Neural progenitor cell (in vitro differentiated cells): Measurements from ENCODE around the gene ULBP2. TPM values are rescaled to one million over a fixed set of nuclear protein-coding genes. Genes with fewer than 3 reads are reported as not detected.
"Not testable (repeated sequence)": the region's sequence is repeated elsewhere in the genome, so short reads cannot be mapped to it uniquely, and the experiment has no call there.

Experiments used
- DNase-seq: peaks from one replicate; pipeline ENCODE4 v3.0.0-alpha.2; 2016; ENCODE audit warnings: low spot score
- H2AFZ ChIP-seq: fragments of 200-600 bp; sonication (generic); replicated peaks from 2 replicates; pipeline ENCODE4 v1.6.1; 2016; ENCODE audit warnings: antibody characterized with exemption
- H3F3A ChIP-seq: fragments of 200-600 bp; sonication (generic); 2 replicates; pipeline ENCODE4 v1.6.1; 2016; ENCODE audit warnings: antibody characterized with exemption, low read depth
- H3K27ac ChIP-seq: fragments of 200-600 bp; sonication (generic); 2 replicates; pipeline ENCODE4 v1.5.1; 2016; ENCODE audit warnings: mild to moderate bottlenecking
- H3K27me3 ChIP-seq: fragments of 200-600 bp; sonication (generic); 2 replicates; pipeline ENCODE4 v1.6.1; 2016; ENCODE audit warnings: mild to moderate bottlenecking, moderate library complexity
- H3K36me3 ChIP-seq: fragments of 200-600 bp; sonication (generic); 2 replicates; pipeline ENCODE4 v1.5.1; 2016
- H3K4me1 ChIP-seq: fragments of 200-600 bp; sonication (generic); 2 replicates; pipeline ENCODE4 v1.6.1; 2016; ENCODE audit warnings: mixed run types
- H3K4me2 ChIP-seq: fragments of 200-600 bp; sonication (generic); 2 replicates; pipeline ENCODE4 v1.6.1; 2016
- H3K4me3 ChIP-seq: fragments of 200-600 bp; sonication (generic); 2 replicates; pipeline ENCODE4 v1.5.1; 2016
- H3K79me2 ChIP-seq: fragments of 200-600 bp; sonication (generic); 2 replicates; pipeline ENCODE4 v1.6.1; 2016; ENCODE audit warnings: low read depth
- H3K9ac ChIP-seq: fragments of 200-600 bp; sonication (generic); 2 replicates; pipeline ENCODE4 v1.6.1; 2016
- H3K9me3 ChIP-seq: fragments of 200-600 bp; sonication (generic); 2 replicates; pipeline ENCODE4 v1.5.1; 2016; ENCODE audit warnings: low read depth
- H4K20me1 ChIP-seq: fragments of 200-600 bp; sonication (generic); 2 replicates; pipeline ENCODE4 v1.6.1; 2016; ENCODE audit warnings: low read depth
- H3K27ac Mint-ChIP-seq: 3 replicates; pipeline ENCODE4 v1.8.0; 2021; ENCODE audit warnings: mixed read lengths
- H3K27me3 Mint-ChIP-seq: 2 replicates; pipeline ENCODE4 v1.8.0; 2022; ENCODE audit warnings: low read depth, mild to moderate bottlenecking, inconsistent platforms, moderate library complexity, mixed read lengths; ENCODE audit not compliant: insufficient read depth
- H3K36me3 Mint-ChIP-seq: 3 replicates; pipeline ENCODE4 v1.8.0; 2021; ENCODE audit warnings: mixed read lengths
- H3K4me1 Mint-ChIP-seq: 3 replicates; pipeline ENCODE4 v1.8.0; 2021; ENCODE audit warnings: mixed read lengths
- H3K4me3 Mint-ChIP-seq: 3 replicates; pipeline ENCODE4 v1.8.0; 2021; ENCODE audit warnings: mild to moderate bottlenecking, moderate library complexity, mixed read lengths
- H3K9me3 Mint-ChIP-seq: 3 replicates; pipeline ENCODE4 v1.8.0; 2020; ENCODE audit warnings: mixed read lengths
- EZH2 ChIP-seq: fragments of 200-600 bp; sonication (generic); IDR thresholded peaks from 2 replicates; pipeline ENCODE4 v1.6.1; 2017; ENCODE audit warnings: antibody characterized with exemption, mild to moderate bottlenecking, moderate library complexity
- EZH2phosphoT487 ChIP-seq: fragments of 200-600 bp; sonication (generic); IDR thresholded peaks from 2 replicates; pipeline ENCODE4 v1.6.1; 2017; ENCODE audit warnings: antibody characterized with exemption
- total RNA-seq: library from RNA; depleted of rRNA; stranded (reverse); fragments of >200 nt; gene quantifications from 2 replicates; pipeline ENCODE4 v1.2.3, GENCODE V29; 2015; ENCODE audit warnings: low replicate concordance
- TF ChIP-seq, protein P1 (sequence below): fragments of 200-600 bp; sonication (generic); IDR thresholded peaks from 2 replicates; pipeline ENCODE4 v1.5.1; 2017; ENCODE audit warnings: antibody characterized with exemption, mild to moderate bottlenecking

The ULBP2 gene
- total RNA-seq, 1 donor from 2014 or later = not detected

DNA sequence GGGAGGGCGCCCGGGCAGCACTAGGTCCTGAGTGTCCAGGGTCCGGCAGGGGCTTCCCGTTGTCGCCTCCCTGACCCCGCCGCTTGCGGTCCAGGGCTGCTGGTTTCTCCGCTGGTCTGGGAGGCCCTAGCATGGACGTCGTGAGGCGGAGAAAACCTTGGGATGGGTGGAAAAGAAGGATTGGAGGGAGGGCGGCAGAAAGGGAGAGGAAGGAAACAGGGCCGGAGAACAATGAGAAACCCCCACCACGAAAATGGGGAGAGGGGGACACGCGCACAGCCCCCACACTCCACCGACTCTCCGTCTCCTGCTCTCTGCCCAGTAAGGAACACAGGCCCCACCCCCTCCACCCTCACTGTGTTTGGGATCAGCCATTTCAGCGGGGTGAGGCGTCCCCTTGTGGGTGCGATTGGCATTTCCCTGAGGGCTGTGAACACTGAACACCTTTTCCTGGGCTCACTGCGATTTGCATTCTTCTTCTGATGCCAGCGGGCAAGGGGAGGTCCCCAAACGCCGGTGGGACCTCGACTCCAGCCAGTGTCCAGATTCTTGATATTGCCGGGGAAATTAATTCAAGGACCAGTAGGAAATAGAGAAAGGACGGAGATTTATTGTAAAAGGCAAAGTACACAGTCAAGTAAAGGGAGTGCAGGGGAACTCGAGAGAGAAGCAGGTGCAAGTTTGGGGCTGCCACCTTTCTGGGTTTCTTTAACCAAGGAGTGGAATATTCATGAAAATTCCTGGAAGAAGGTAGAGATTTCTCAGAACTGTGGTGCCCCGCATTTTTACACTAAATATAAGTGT lies 15.6 kb upstream of the ULBP2 start:
- Histone ChIP-seq H3K9me3 (no peaks in the 10 kb centered on the region), H3F3A (peaks cover 4% of the 10 kb centered on the region), H3K4me3 (peak overlapping the region; percentile 47), H4K20me1 (peaks cover 16% of the 10 kb centered on the region), H3K79me2 (no peaks in the 10 kb centered on the region), H3K27me3 (peaks cover 100% of the 10 kb centered on the region), H3K36me3 (no peaks in the 10 kb centered on the region), H3K4me1 (peaks cover 5% of the 10 kb centered on the region), H3K9ac (no peak overlapping the region), H3K4me2 (peak overlapping the region; percentile 76), H2AFZ (peak overlapping the region; percentile 70), H3K27ac (no peak overlapping the region)
- DNase-seq = peak; percentile 89
- Mint-ChIP-seq H3K9me3 (peaks cover 9% of the 10 kb centered on the region), H3K4me1 (peaks cover 11% of the 10 kb centered on the region), H3K36me3 (no peaks in the 10 kb centered on the region), H3K27me3 (peaks cover 70% of the 10 kb centered on the region), H3K27ac (no peak overlapping the region), H3K4me3 (peak overlapping the region; percentile 86)
- TF ChIP-seq EZH2 (peak; percentile 28), EZH2phosphoT487 (peak; percentile 23)
- TF ChIP-seq, protein P1, sequence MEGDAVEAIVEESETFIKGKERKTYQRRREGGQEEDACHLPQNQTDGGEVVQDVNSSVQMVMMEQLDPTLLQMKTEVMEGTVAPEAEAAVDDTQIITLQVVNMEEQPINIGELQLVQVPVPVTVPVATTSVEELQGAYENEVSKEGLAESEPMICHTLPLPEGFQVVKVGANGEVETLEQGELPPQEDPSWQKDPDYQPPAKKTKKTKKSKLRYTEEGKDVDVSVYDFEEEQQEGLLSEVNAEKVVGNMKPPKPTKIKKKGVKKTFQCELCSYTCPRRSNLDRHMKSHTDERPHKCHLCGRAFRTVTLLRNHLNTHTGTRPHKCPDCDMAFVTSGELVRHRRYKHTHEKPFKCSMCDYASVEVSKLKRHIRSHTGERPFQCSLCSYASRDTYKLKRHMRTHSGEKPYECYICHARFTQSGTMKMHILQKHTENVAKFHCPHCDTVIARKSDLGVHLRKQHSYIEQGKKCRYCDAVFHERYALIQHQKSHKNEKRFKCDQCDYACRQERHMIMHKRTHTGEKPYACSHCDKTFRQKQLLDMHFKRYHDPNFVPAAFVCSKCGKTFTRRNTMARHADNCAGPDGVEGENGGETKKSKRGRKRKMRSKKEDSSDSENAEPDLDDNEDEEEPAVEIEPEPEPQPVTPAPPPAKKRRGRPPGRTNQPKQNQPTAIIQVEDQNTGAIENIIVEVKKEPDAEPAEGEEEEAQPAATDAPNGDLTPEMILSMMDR = peak; percentile 88

DNA sequence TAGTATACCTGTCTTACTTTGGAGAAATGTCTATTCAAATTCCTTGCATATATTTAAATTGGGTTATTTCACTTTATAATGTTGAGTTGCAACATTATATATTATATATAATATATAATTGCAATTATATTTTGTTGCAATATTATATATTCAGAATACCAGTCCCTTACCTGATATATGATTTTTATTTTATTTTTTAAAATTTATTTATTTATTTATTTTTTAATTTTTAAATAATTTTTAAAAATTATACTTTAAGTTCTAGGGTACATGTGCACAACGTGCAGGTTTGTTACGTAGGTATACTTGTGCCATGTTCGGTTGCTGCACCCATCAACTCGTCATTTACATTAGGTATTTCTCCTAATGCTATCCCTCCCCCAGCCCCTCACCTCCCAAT lies 14.8 kb upstream of the ULBP2 start:
- Histone ChIP-seq H4K20me1 (peaks cover 16% of the 10 kb centered on the region), H3K27me3 (peaks cover 100% of the 10 kb centered on the region)
- H3K9me3 Mint-ChIP-seq = not testable (repeated sequence)

DNA sequence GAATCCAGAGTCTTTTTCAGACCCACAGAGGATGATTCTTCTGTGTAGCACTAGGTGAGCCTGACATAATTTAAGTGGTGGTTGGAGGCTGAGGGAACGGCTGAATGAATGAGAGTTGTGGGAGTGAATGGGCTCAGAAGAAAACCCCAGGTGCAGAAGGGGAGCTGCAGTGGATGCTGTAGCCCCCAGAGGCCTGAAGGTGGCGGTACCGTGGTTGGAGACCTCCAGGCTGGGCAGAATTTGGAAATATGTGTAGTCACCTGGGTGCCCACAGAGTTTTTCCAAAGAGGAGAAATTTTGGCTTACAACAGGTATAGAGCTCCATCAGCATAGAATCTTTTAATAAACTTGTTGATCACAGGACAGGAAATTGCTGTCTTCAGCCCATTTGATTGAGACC lies 12.4 kb upstream of the ULBP2 start:
- Histone ChIP-seq H3K4me2 (no peak overlapping the region), H3F3A (no peaks in the 10 kb centered on the region), H3K36me3 (no peaks in the 10 kb centered on the region), H3K4me3 (no peak overlapping the region), H3K79me2 (no peaks in the 10 kb centered on the region), H3K9ac (no peak overlapping the region), H3K27ac (no peak overlapping the region), H3K4me1 (no peaks in the 10 kb centered on the region), H4K20me1 (peaks cover 10% of the 10 kb centered on the region), H3K9me3 (no peaks in the 10 kb centered on the region), H2AFZ (no peak overlapping the region), H3K27me3 (peaks cover 100% of the 10 kb centered on the region)
- H3K4me1 Mint-ChIP-seq = peaks cover 2% of the 10 kb centered on the region
- DNase-seq = peak; percentile 66
- peaks cover 66% of the 10 kb centered on the region for H3K27me3 Mint-ChIP-seq
- H3K9me3 Mint-ChIP-seq = peaks cover 3% of the 10 kb centered on the region
- TF ChIP-seq EZH2 = no peak
- TF ChIP-seq, protein P1 = peak; percentile 72
- H3K36me3 Mint-ChIP-seq = no peaks in the 10 kb centered on the region
- H3K27ac Mint-ChIP-seq = no peak overlapping the region
- H3K4me3 Mint-ChIP-seq = no peak overlapping the region

More for the DNA sequence above, 14.8 kb upstream of the ULBP2 start:
- not testable (repeated sequence) for H3K4me3 ChIP-seq, DNase-seq, H3F3A ChIP-seq, H3K36me3 ChIP-seq, H3K27ac ChIP-seq, H3K9ac ChIP-seq, H3K4me1 ChIP-seq, H3K36me3 Mint-ChIP-seq, H3K27ac Mint-ChIP-seq, H2AFZ ChIP-seq, H3K79me2 ChIP-seq, H3K9me3 ChIP-seq, H3K4me2 ChIP-seq, H3K4me3 Mint-ChIP-seq
- Mint-ChIP-seq H3K27me3 (peaks cover 71% of the 10 kb centered on the region), H3K4me1 (peaks cover 11% of the 10 kb centered on the region)

DNA sequence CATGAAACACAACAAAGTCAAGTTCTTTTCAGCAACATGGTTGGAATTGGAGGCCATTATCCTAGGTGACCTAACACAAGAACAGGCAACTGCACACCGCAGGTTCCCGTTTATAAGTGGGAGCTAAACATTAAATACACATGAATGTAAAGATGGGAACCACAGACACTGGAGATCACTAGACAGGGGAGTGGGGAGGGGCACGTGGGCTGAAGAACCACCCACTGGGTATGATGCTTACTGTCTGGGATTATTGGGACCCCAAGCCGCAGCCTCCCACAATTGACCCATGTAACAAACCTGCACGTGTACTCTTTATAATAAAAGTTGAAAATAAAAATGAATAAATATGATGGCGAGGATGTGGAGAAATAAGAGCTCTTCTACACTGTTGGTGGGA lies 10.3 kb upstream of the ULBP2 start:
- no peaks in the 10 kb centered on the region for H4K20me1 ChIP-seq
- no peak for DNase-seq
- no peak overlapping the region for H3K4me2 ChIP-seq
- H3K4me1 ChIP-seq = no peaks in the 10 kb centered on the region
- Mint-ChIP-seq H3K27me3 (peaks cover 69% of the 10 kb centered on the region), H3K36me3 (no peaks in the 10 kb centered on the region), H3K4me3 (no peak overlapping the region), H3K4me1 (no peaks in the 10 kb centered on the region), H3K9me3 (no peaks in the 10 kb centered on the region), H3K27ac (no peak overlapping the region)
- TF ChIP-seq EZH2 = no peak
- TF ChIP-seq, protein P1 = no peak
- no peak for TF ChIP-seq EZH2phosphoT487
- no peak overlapping the region for H3K9ac ChIP-seq
- H3K79me2 ChIP-seq = no peaks in the 10 kb centered on the region
- H3K27me3 ChIP-seq = peaks cover 100% of the 10 kb centered on the region
- H2AFZ ChIP-seq = no peak overlapping the region
- no peak overlapping the region for H3K4me3 ChIP-seq
- no peaks in the 10 kb centered on the region for H3F3A ChIP-seq
- H3K36me3 ChIP-seq = no peaks in the 10 kb centered on the region
- H3K9me3 ChIP-seq = no peaks in the 10 kb centered on the region
- no peak overlapping the region for H3K27ac ChIP-seq
